Activated CD8-positive, alpha-beta memory T cell treated with anti-CD3 and anti-CD28 coated beads for 36 hours (primary cell): ENCODE measurements around the gene FCGR3B. TPM values are rescaled to one million over a fixed set of nuclear protein-coding genes. Genes with fewer than 3 reads are reported as not detected.
"Not testable (repeated sequence)": the region's sequence is repeated elsewhere in the genome, so short reads cannot be mapped to it uniquely, and the experiment has no call there.

Experiments used
- CTCF ChIA-PET: fragments of 350-600 bp; sonication (Branson Sonifier 250); formaldehyde crosslinking; loops from one replicate; lab custom pipeline; 2021; ENCODE audit warnings: antibody characterized with exemption; lab: Charles Lee
- POLR2A ChIA-PET: fragments of 350-600 bp; sonication (Branson Sonifier 250); formaldehyde crosslinking; loops from one replicate; lab custom pipeline; 2021; ENCODE audit warnings: antibody characterized with exemption; lab: Charles Lee
- total RNA-seq, 2 experiments: library from RNA; stranded (reverse); gene quantifications; one replicate each; pipeline ENCODE4 v1.2.3, GENCODE V29; 2021

Gene FCGR3B
- total RNA-seq, 2 experiments from 2014 or later = not detected

GRCh38 chr1:161643481-161644208, 12.7 kb upstream of the FCGR3B start:
- POLR2A ChIA-PET, CTCF ChIA-PET: not testable (repeated sequence)

GRCh38 chr1:161642697-161643096, 11.7 kb upstream of the FCGR3B start:
- POLR2A ChIA-PET, CTCF ChIA-PET: not testable (repeated sequence)

GRCh38 chr1:161639203-161639602, 8.2 kb upstream of the FCGR3B start:
- CTCF ChIA-PET, POLR2A ChIA-PET: not testable (repeated sequence)

GRCh38 chr1:161638251-161638993, 7.4 kb upstream of the FCGR3B start:
- POLR2A ChIA-PET, CTCF ChIA-PET: not testable (repeated sequence)

- POLR2A ChIA-PET, CTCF ChIA-PET: not testable (repeated sequence)
Observed at GRCh38 chr1:161636976-161637375, 6.0 kb upstream of the FCGR3B start.

GRCh38 chr1:161636189-161636782, 5.3 kb upstream of the FCGR3B start:
- POLR2A ChIA-PET, CTCF ChIA-PET: not testable (repeated sequence)

- POLR2A ChIA-PET, CTCF ChIA-PET: not testable (repeated sequence)
Observed at GRCh38 chr1:161634993-161635392, 4.0 kb upstream of the FCGR3B start.

GRCh38 chr1:161630128-161630742, 741 bp downstream of the FCGR3B start:
- POLR2A ChIA-PET, CTCF ChIA-PET: not testable (repeated sequence)

- POLR2A ChIA-PET, CTCF ChIA-PET: not testable (repeated sequence)
Observed at GRCh38 chr1:161626445-161627146, 4.4 kb downstream of the FCGR3B start.

- CTCF ChIA-PET, POLR2A ChIA-PET: not testable (repeated sequence)
Observed at GRCh38 chr1:161624605-161625004, 6.4 kb downstream of the FCGR3B start.

GRCh38 chr1:161623401-161624051, 7.5 kb downstream of the FCGR3B start:
- ChIA-PET POLR2A (interaction anchor here (0.8 kb wide), 1 partner anchor 135 kb away, joined by 3 read pairs; no protein-coding TSS in a partner anchor), CTCF (interaction anchor here (2.4 kb wide), 1 partner anchor 115 kb away, joined by 5 read pairs; no protein-coding TSS in a partner anchor)

GRCh38 chr1:161622054-161622453, 8.9 kb downstream of the FCGR3B start:
- POLR2A ChIA-PET = not testable (repeated sequence)
- CTCF ChIA-PET = interaction anchor here (2.4 kb wide), 1 partner anchor 116 kb away, joined by 5 read pairs; no protein-coding TSS in a partner anchor

- POLR2A ChIA-PET = not testable (repeated sequence)
- CTCF ChIA-PET = interaction anchor here (2.4 kb wide), 1 partner anchor 117 kb away, joined by 5 read pairs; no protein-coding TSS in a partner anchor
Observed at GRCh38 chr1:161621181-161622000, 9.6 kb downstream of the FCGR3B start.

GRCh38 chr1:161620399-161620798, 10.6 kb downstream of the FCGR3B start:
- CTCF ChIA-PET = interaction anchor here (0.7 kb wide), 1 partner anchor 122 kb away, joined by 3 read pairs; no protein-coding TSS in a partner anchor
- POLR2A ChIA-PET = not testable (repeated sequence)

- CTCF ChIA-PET, POLR2A ChIA-PET: not testable (repeated sequence)
Observed at GRCh38 chr1:161618517-161618916, 12.5 kb downstream of the FCGR3B start.

GRCh38 chr1:161616417-161616816, 14.6 kb downstream of the FCGR3B start:
- CTCF ChIA-PET, POLR2A ChIA-PET: not testable (repeated sequence)

- CTCF ChIA-PET, POLR2A ChIA-PET: not testable (repeated sequence)
Observed at GRCh38 chr1:161613142-161613514, 17.8 kb downstream of the FCGR3B start.
